HEK293T (cell line): Measurements from ENCODE around the gene DMD.

ENCODE experiments used
- ARNT ChIP-seq: fragments of 450-650 bp; IDR thresholded peaks from 2 replicates; pipeline ENCODE4 v1.6.1; 2017; ENCODE audit warnings: mild to moderate bottlenecking
- BHLHE40 ChIP-seq: fragments of 450-650 bp; IDR thresholded peaks from 2 replicates; pipeline ENCODE4 v1.6.1; 2016; ENCODE audit warnings: mild to moderate bottlenecking, moderate library complexity, borderline replicate concordance
- CTBP1 ChIP-seq: fragments of 450-650 bp; IDR thresholded peaks from 2 replicates; pipeline ENCODE4 v1.6.1; 2016; ENCODE audit warnings: borderline replicate concordance
- ELF4 ChIP-seq: fragments of 450-650 bp; IDR thresholded peaks from 2 replicates; pipeline ENCODE4 v1.6.1; 2017; ENCODE audit warnings: antibody characterized with exemption
- FOXA1 ChIP-seq: fragments of 450-650 bp; IDR thresholded peaks from 2 replicates; pipeline ENCODE4 v1.6.1; 2016; ENCODE audit warnings: mild to moderate bottlenecking
- FOXK2 ChIP-seq: fragments of 450-650 bp; IDR thresholded peaks from 2 replicates; pipeline ENCODE4 v1.6.1; 2016; ENCODE audit warnings: mild to moderate bottlenecking
- FOXM1 ChIP-seq: fragments of 450-650 bp; IDR thresholded peaks from 2 replicates; pipeline ENCODE4 v1.6.1; 2017; ENCODE audit warnings: mild to moderate bottlenecking, borderline replicate concordance
- HDGF ChIP-seq: fragments of 450-650 bp; IDR thresholded peaks from 2 replicates; pipeline ENCODE4 v1.6.1; 2017; ENCODE audit warnings: antibody characterized with exemption, borderline replicate concordance
- L3MBTL2 ChIP-seq: fragments of 450-650 bp; conservative IDR thresholded peaks from 2 replicates; pipeline ENCODE4 v1.6.1; 2016; ENCODE audit warnings: mild to moderate bottlenecking
- LEF1 ChIP-seq: fragments of 450-650 bp; IDR thresholded peaks from 2 replicates; pipeline ENCODE4 v1.6.1; 2017; ENCODE audit warnings: mild to moderate bottlenecking, borderline replicate concordance
- SP1 ChIP-seq: fragments of 450-650 bp; IDR thresholded peaks from 2 replicates; pipeline ENCODE4 v1.6.1; 2017
- SUZ12 ChIP-seq: fragments of 450-650 bp; IDR thresholded peaks from 2 replicates; pipeline ENCODE4 v1.6.1; 2016; ENCODE audit warnings: mild to moderate bottlenecking
- ZNF384 ChIP-seq: fragments of 450-650 bp; IDR thresholded peaks from 2 replicates; pipeline ENCODE4 v1.6.1; 2016

GRCh38 chrX:32185160-32185559 lies 1026.2 kb downstream of the DMD start:
- no peak for TF ChIP-seq ELF4
- no peak for TF ChIP-seq ARNT
- no peak for TF ChIP-seq SUZ12
- TF ChIP-seq HDGF, result no peak
- no peak for TF ChIP-seq SP1
- no peak for TF ChIP-seq CTBP1
- no peak for TF ChIP-seq FOXK2
- TF ChIP-seq FOXM1, result no peak
- TF ChIP-seq BHLHE40, result no peak
- no peak for TF ChIP-seq FOXA1
- TF ChIP-seq L3MBTL2, result no peak
- no peak for TF ChIP-seq ZNF384
- no peak for TF ChIP-seq LEF1
